Right cardiac atrium (tissue), 5 donors: ENCODE data around the gene PC. TPM values are rescaled to one million over a fixed set of nuclear protein-coding genes. Genes with fewer than 3 reads are reported as not detected.

Experiments used
- ATAC-seq, 2 donors: fragments of 200-7000 bp; cut with Tn5 transposase; one replicate each; pipeline versions ENCODE4 v1.8.0 to v1.9.1; 2020; ENCODE audit warnings: moderate library complexity in 2 of 2, mild to moderate bottlenecking in 1 of 2
- DNase-seq, 3 donors: peaks; one replicate each; pipeline ENCODE4 v3.0.0-alpha.2; 2020
- H3K27ac ChIP-seq: one replicate; pipeline ENCODE4 v1.5.1; 2013; ENCODE audit warnings: mild to moderate bottlenecking, low read length, control low read depth, moderate library complexity
- H3K27me3 ChIP-seq: one replicate; pipeline ENCODE4 v1.6.1; 2013; ENCODE audit not compliant: control insufficient read depth, insufficient read depth
- H3K4me1 ChIP-seq: one replicate; pipeline ENCODE4 v1.6.1; 2013; ENCODE audit warnings: low read length; ENCODE audit not compliant: control insufficient read depth, insufficient read depth
- H3K4me3 ChIP-seq: one replicate; pipeline ENCODE4 v1.5.1; 2013; ENCODE audit warnings: low read length, control low read depth
- H3K9me3 ChIP-seq: one replicate; pipeline ENCODE4 v1.6.1; 2013; ENCODE audit warnings: low read length; ENCODE audit not compliant: control insufficient read depth
- WGBS: extraction: QIAGEN DNeasy Blood & Tissue Kit; methylation state at CpG from one replicate; pipeline ENCODE4 v1.1.7; 2013; 5-methylcytosine and 5-hydroxymethylcytosine counted together
- intact Hi-C, 4 donors: fragments of 100-400 bp; cut with DNase I; formaldehyde crosslinking; loops; one replicate each; pipeline versions ENCODE4 v1.11.0 to v1.14.0; 2022 to 2023
- polyA plus RNA-seq: library from polyadenylated mRNA; stranded (reverse); fragments of 200-250 nt; gene quantifications from one replicate; pipeline ENCODE4 v1.2.3, GENCODE V29; 2013
- total RNA-seq, 4 donors: library from RNA; stranded (reverse); fragmentation: NEBNext Ultra II Directional; extraction: Animal tissue kit (Norgen Biotek cat#: 25700); gene quantifications; one replicate each; pipeline ENCODE4 v1.2.1, GENCODE V29; 2021
- donor health status: healthy with polysubstance abuse.
- donor health status: DM: no; HTN: yes; CAD: no.
- donor health status: DM: no; HTN: no; CAD: no.
- donor health status: DM: no; HTN: yes; CAD: no; lungs with severe emphysema.
- donor health status: DM: yes; HTN: yes; CAD: no.

The PC gene
- total and polyA plus RNA-seq, 5 donors, result 7.2 to 22.6 (median 9.6) TPM

DNA sequence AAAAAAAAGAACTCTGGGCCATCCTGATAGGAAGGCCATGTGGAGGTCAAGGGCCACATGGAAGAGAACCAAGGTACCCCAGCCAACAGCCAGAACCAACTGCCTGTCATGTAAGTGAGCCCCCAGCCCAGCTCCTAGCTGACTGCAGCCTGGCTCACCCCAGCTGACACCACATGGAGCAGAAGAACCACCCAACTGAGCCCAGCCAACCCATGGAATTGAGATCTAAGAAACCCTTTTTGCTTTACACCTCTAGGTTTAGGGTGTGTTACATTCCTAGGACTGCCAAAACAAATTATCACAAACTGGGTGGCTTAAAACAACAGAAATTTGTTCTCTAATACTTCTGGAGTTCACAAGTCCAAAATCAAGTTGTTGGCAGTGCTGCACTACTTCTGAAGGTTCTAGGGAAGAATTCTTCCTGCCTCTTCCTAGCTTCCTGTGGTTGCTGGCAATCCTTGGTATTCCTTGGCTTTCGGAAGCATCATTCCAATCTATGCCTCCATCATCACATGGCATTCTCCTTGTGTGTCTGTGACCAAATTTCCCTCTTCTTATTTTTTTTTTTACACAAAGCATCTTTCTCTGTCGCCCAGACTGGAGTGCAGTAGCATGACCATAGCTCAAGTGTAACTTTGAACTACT, 21.3 kb upstream of the PC start:
- 94% methylated on average over 2 of the region's 2 CpGs for WGBS
- H3K9me3 ChIP-seq, result no peaks in the 10 kb centered on the region
- no peak overlapping the region for H3K27ac ChIP-seq
- no peaks in the 10 kb centered on the region for H3K27me3 ChIP-seq
- ATAC-seq (no peak), DNase-seq (no peak)
- H3K4me1 ChIP-seq, result no peaks in the 10 kb centered on the region
- intact Hi-C loops, result no loop called here
- H3K4me3 ChIP-seq, result no peak overlapping the region

GRCh38 chr11:66978717-66979116, 20.5 kb upstream of the PC start:
- intact Hi-C loops, result no loop called here
- Histone ChIP-seq H3K4me3 (no peak overlapping the region), H3K9me3 (no peaks in the 10 kb centered on the region), H3K27ac (no peak overlapping the region), H3K27me3 (no peaks in the 10 kb centered on the region), H3K4me1 (no peaks in the 10 kb centered on the region)
- WGBS, result 94% methylated on average over 6 of the region's 6 CpGs
- DNase-seq (no peak), ATAC-seq (no peak)

DNA sequence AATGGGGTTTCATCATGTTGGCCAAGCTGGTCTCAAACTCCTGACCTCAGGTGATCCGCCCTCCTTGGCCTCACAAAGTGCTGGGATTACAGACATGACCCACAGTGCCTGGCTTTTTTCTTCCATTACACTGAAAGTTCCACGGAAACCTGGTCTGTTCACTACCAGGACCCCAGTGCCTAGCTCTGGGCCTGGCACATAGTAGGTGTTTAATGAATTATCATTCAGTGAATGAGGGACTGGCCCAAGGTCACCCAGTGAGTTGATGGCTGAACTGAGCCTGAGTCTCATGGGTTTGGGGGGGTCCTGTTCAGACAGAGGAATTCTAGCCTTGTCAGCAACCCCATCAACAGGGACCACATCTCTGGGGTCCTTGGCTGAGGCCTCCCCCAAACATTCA, 20.0 kb upstream of the PC start:
- intact Hi-C loops, result no loop called here
- Histone ChIP-seq H3K4me1 (no peaks in the 10 kb centered on the region), H3K27me3 (no peaks in the 10 kb centered on the region), H3K9me3 (no peaks in the 10 kb centered on the region), H3K4me3 (no peak overlapping the region), H3K27ac (no peak overlapping the region)
- DNase-seq (no peak), ATAC-seq (no peak)
- WGBS, result 94% methylated on average over 2 of the region's 2 CpGs

DNA sequence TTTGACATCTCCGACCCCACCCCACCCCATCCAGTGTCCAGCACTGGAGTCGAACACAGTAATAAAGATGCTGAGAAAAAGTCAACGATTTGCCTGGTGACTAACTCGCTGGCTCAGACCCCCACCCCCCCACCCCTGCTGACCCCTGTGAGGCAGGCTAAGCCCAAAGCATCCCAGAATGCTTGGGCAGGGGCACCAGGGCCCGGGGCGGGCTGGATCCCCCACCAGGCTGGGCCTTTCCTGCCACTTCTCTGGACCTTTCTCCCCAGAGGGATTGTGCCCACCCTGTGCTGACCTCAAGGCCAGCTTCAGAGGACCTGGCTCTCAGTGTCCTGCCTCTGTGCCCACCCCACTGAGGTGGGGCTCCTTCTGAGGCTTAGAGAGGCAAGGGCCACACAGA, 18.7 kb upstream of the PC start:
- Histone ChIP-seq H3K4me1 (no peaks in the 10 kb centered on the region), H3K4me3 (no peak overlapping the region), H3K9me3 (no peaks in the 10 kb centered on the region), H3K27ac (no peak overlapping the region), H3K27me3 (no peaks in the 10 kb centered on the region)
- intact Hi-C loops, result no loop called here
- DNase-seq (no peak), ATAC-seq (peak in 1 of 2 donors; percentile 12)
- 91% methylated on average over 6 of the region's 6 CpGs for WGBS

DNA sequence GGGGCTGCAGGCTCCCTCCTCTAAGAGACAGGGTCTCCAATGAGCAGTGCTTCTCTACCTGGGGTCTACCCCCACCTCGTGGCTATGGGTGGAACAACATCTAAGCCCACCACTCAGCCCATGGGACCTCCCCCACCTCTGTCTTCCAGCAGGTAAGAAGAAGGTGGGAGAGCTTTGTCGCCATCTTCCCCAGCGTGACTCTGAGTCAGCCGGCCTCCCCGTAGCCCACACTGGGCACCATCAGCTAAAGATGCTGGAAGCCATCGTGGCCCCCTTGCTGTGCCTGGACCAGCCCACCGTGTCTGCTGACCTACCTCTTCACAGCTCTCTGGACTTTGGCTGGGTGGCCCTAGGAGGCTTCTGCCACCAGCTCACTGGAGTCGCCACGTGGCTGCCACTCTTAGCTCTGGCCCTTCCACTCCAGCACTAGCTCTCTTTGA, 17.9 kb upstream of the PC start:
- WGBS, result 45% methylated on average over 9 of the region's 9 CpGs
- Histone ChIP-seq H3K27ac (no peak overlapping the region), H3K27me3 (no peaks in the 10 kb centered on the region), H3K9me3 (no peaks in the 10 kb centered on the region), H3K4me1 (no peaks in the 10 kb centered on the region), H3K4me3 (no peak overlapping the region)
- intact Hi-C loops, result no loop called here
- DNase-seq (peak in 1 of 3 donors; percentile 30), ATAC-seq (peak in 1 of 2 donors; percentile 30)

GRCh38 chr11:66975405-66976027, 17.3 kb upstream of the PC start:
- Histone ChIP-seq H3K4me1 (no peaks in the 10 kb centered on the region), H3K4me3 (no peak overlapping the region), H3K27ac (no peak overlapping the region), H3K9me3 (no peaks in the 10 kb centered on the region), H3K27me3 (no peaks in the 10 kb centered on the region)
- peak in 1 of 3 donors; percentile 53 for DNase-seq
- intact Hi-C loops, result no loop called here
- ATAC-seq, result no peak
- WGBS, result 75% methylated on average over 11 of the region's 11 CpGs

- no peaks in the 10 kb centered on the region for H3K27me3 ChIP-seq
- intact Hi-C loops, result no loop called here
- no peak within 1 kb of the TSS for H3K27ac ChIP-seq
- ATAC-seq (no peak), DNase-seq (no peak)
- no peak within 1 kb of the TSS for H3K4me3 ChIP-seq
- 86% methylated on average over 10 of the region's 10 CpGs for WGBS
- H3K4me1 ChIP-seq, result no peaks in the 10 kb centered on the region
- H3K9me3 ChIP-seq, result peaks cover 1% of the 10 kb centered on the region
Measured at GRCh38 chr11:66974724-66975404, 16.7 kb upstream of the PC start, which contains the start of gene C11orf86. Gene C11orf86 (plus strand): TSS chr11:66975304. CDS start chr11:66975363, 59 bp downstream.

DNA sequence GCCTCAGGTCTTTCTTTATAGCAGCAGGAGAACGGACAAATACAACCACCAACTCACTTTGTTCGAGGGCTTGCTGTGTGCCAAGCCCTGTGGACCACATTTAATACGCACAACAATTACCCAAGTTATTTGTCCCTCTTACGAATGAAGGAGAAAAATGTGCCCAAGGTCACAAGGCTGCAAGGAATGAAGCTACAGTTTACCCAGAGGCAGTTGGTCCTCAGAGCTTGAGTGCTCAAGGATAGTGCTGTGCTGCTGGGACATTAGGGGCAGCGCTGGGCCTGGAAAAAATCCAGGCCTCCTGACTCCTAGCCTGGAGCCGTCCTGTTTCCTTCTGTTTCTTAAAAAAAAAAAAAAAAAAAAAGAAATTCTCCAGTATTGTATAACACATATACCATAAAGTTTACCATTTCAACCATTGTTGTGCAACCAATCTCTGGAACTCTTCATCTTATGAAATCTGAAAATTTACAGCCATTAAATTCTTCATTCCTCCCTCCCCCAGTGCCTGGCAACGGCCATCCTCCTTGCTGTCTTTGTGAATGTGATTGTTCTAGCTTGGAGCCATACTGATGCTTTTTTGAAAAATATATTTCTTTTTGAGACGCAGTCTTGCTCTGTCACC, 15.9 kb upstream of the PC start:
- DNase-seq (no peak), ATAC-seq (no peak)
- Histone ChIP-seq H3K27me3 (no peaks in the 10 kb centered on the region), H3K9me3 (peaks cover 1% of the 10 kb centered on the region), H3K4me1 (no peaks in the 10 kb centered on the region), H3K4me3 (no peak overlapping the region), H3K27ac (no peak overlapping the region)
- WGBS, result 78% methylated on average over 8 of the region's 8 CpGs
- intact Hi-C loops, result no loop called here

DNA sequence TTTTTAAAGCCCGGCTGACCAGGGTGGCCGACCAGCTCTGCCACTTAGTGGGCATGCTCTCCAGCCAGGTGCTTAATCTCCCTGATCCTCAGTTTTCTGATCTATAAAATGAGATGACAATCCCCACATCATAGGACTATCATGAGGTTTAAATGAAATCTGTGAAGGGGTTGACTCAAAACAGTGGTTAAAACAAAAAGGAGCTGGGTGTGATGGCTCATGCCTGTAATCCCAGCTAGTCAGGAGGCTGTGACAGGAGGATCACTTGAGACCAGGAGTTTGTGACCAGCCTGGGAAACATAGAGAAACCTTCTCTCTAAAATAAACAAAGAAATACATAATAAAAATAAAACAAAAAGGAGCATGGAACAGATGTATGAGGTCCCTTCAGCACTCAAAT, 13.3 kb upstream of the PC start:
- ATAC-seq (no peak), DNase-seq (no peak)
- no peak overlapping the region for H3K4me3 ChIP-seq
- H3K27me3 ChIP-seq, result no peaks in the 10 kb centered on the region
- WGBS, result 92% methylated on average over 2 of the region's 2 CpGs
- peaks cover 5% of the 10 kb centered on the region for H3K4me1 ChIP-seq
- peaks cover 1% of the 10 kb centered on the region for H3K9me3 ChIP-seq
- peak overlapping the region; percentile 81 for H3K27ac ChIP-seq
- intact Hi-C loops, result no loop called here

DNA sequence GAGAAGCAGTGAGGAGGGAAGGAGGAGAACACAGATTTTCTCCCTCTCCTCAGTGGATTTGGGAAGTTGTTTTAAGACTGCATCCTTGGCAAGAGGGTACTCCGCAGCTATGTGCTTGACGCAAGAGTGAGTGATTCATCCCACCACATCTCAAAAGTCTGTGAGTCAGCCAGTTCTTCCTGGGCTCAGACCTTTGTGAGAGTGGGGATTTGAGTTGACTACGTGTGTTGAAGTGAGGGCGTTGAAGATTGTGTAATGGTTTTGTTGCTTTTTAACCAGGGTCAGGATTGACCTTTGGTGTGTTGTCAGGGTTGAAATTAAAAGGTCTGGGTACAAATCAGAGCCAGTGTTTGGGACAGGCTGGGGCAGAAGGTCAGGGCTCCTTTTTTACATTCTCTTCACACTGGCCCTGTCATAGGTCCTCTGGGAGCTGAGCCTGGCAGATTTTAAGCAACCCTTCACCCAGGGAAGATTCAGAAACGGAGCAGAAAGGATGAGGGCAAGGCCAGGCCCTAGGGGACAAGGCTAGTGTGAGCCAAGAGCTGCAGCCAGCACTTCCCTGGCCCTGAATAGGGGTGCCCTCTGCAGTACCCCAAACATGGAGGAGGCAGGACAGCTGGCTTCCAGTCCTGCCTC, 12.7 kb upstream of the PC start:
- peaks cover 1% of the 10 kb centered on the region for H3K9me3 ChIP-seq
- no peak overlapping the region for H3K4me3 ChIP-seq
- H3K27ac ChIP-seq, result peak overlapping the region; percentile 81
- no peaks in the 10 kb centered on the region for H3K27me3 ChIP-seq
- intact Hi-C loops, result no loop called here
- DNase-seq (peak; percentile 61 to 70 (median 63)), ATAC-seq (peak; percentile 85 to 92)
- WGBS, result 61% methylated on average over 5 of the region's 5 CpGs
- H3K4me1 ChIP-seq, result peaks cover 5% of the 10 kb centered on the region
